Upper lobe of left lung (tissue), 4 donors: ENCODE results near the gene SMAD1.

Experiments
- CTCF ChIP-seq, 6 experiments: fragments of 450-650 bp in 4 of 6; fragments of 200-600 bp in 2 of 6; sonication (generic) in 2 of 6; IDR thresholded peaks; one replicate each; pipeline ENCODE4 v1.5.1; 2016 to 2019; ENCODE audit warnings: antibody characterized with exemption in 6 of 6
- EP300 ChIP-seq, 4 donors: sonication (generic); formaldehyde crosslinking; IDR thresholded peaks; one replicate each; pipeline ENCODE4 v1.5.1; 2017; ENCODE audit warnings: antibody characterized with exemption in 4 of 4, control low read depth in 2 of 4
- POLR2A ChIP-seq, 4 donors: fragments of 450-650 bp; IDR thresholded peaks; one replicate each; pipeline ENCODE4 v1.5.1; 2016 to 2017; ENCODE audit warnings: antibody characterized with exemption in 4 of 4, mild to moderate bottlenecking in 2 of 4
- POLR2AphosphoS5 ChIP-seq, 2 donors: sonication (generic); formaldehyde crosslinking; IDR thresholded peaks; one replicate each; pipeline ENCODE4 v1.5.1; 2017; ENCODE audit warnings: antibody characterized with exemption in 2 of 2

DNA sequence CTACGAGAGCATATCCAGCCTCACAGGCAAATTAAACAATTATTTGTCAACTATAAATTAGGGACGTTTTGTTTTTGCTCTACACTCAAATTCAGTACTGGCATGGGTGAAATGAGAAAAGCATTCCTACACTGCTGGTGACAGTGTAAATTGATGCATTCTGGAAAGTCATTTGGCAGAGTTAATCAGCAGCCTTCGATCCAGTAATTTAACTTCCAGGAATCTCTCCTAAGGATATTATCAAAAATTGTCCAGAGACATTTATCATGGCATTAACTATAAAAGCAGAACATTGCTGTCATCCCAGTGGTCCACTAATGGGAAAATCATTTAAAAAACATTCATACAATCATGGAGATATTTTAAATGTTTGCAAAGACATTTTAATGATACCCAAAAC lies 70.0 kb downstream of the SMAD1 start:
- TF ChIP-seq POLR2A (IDR thresholded peaks at IDR 0.05) (no peak), POLR2AphosphoS5 (IDR thresholded peaks at IDR 0.05) (no peak), CTCF (IDR thresholded peaks at IDR 0.05) (no peak), EP300 (IDR thresholded peaks at IDR 0.05) (no peak)
